Measurements from ENCODE around the gene MRPL33. TPM values are rescaled to one million over a fixed set of nuclear protein-coding genes. Genes with fewer than 3 reads are reported as not detected.

The MRPL33 gene
- polyA plus RNA-seq, 1 donor from 2014 or later = 406 TPM

DNA sequence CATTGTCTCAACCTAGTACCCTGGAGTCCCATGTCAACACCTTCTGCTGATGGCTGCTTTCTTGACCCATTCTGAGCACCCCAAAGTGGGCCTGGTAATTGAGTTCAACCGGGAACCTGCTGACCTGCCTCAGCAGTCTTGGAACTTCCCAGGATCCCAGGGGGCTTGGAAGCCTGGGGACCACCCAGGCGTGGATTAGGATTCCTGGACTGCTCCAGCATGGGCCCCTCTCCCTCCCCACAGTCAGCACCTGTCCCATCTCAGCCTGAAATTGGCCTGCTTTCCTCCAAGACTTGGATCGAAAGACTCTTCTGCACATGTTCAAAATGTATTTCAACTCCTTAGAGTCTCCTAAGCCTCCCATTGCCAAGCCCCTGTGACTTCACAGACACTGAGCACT is 15.4 kb upstream of the MRPL33 start:
- Histone ChIP-seq H2AFZ (ENCODE audit: low read depth, low read length) (no peak overlapping the region), H3K9ac (ENCODE audit: low read length) (no peak overlapping the region), H3K9me2 (ENCODE audit: insufficient read depth, low read length) (no peaks in the 10 kb centered on the region), H3K4me3 (ENCODE audit: low read length) (no peak overlapping the region), H3K79me2 (replicated peaks; ENCODE audit: insufficient read depth, low read length) (no peaks in the 10 kb centered on the region), H3K27me3 (ENCODE audit: insufficient read depth, low read depth, low read length) (no peaks in the 10 kb centered on the region), H3F3A (ENCODE audit: insufficient read depth, low read length, poor library complexity, severe bottlenecking) (no peaks in the 10 kb centered on the region), H3K4me2 (ENCODE audit: low read length) (no peak overlapping the region), H3K36me3 (ENCODE audit: insufficient read depth, low read length) (no peaks in the 10 kb centered on the region), H3K27ac (ENCODE audit: low read length) (no peak overlapping the region), H3K9me3 (ENCODE audit: low read length) (no peaks in the 10 kb centered on the region), H4K20me1 (ENCODE audit: insufficient read depth) (no peaks in the 10 kb centered on the region)
- no peak for TF ChIP-seq MXI1 (conservative IDR thresholded peaks at IDR 0.05; ENCODE audit: poor library complexity, severe bottlenecking)
- no peak for TF ChIP-seq TAF1 (IDR thresholded peaks at IDR 0.05; ENCODE audit: low read depth)
- TF ChIP-seq RAD21 (conservative IDR thresholded peaks at IDR 0.05) = no peak
- no peak for TF ChIP-seq SMC3 (conservative IDR thresholded peaks at IDR 0.05; ENCODE audit: poor library complexity)
- TF ChIP-seq, protein P1, sequence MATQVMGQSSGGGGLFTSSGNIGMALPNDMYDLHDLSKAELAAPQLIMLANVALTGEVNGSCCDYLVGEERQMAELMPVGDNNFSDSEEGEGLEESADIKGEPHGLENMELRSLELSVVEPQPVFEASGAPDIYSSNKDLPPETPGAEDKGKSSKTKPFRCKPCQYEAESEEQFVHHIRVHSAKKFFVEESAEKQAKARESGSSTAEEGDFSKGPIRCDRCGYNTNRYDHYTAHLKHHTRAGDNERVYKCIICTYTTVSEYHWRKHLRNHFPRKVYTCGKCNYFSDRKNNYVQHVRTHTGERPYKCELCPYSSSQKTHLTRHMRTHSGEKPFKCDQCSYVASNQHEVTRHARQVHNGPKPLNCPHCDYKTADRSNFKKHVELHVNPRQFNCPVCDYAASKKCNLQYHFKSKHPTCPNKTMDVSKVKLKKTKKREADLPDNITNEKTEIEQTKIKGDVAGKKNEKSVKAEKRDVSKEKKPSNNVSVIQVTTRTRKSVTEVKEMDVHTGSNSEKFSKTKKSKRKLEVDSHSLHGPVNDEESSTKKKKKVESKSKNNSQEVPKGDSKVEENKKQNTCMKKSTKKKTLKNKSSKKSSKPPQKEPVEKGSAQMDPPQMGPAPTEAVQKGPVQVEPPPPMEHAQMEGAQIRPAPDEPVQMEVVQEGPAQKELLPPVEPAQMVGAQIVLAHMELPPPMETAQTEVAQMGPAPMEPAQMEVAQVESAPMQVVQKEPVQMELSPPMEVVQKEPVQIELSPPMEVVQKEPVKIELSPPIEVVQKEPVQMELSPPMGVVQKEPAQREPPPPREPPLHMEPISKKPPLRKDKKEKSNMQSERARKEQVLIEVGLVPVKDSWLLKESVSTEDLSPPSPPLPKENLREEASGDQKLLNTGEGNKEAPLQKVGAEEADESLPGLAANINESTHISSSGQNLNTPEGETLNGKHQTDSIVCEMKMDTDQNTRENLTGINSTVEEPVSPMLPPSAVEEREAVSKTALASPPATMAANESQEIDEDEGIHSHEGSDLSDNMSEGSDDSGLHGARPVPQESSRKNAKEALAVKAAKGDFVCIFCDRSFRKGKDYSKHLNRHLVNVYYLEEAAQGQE (IDR thresholded peaks at IDR 0.05; ENCODE audit: borderline replicate concordance) = no peak
- TF ChIP-seq EP300 (conservative IDR thresholded peaks at IDR 0.05; ENCODE audit: poor library complexity, severe bottlenecking) = no peak
- TF ChIP-seq POLR2AphosphoS5 (IDR thresholded peaks at IDR 0.05) = no peak
- TF ChIP-seq EZH2 (IDR thresholded peaks at IDR 0.05; ENCODE audit: borderline replicate concordance, insufficient read depth, low read length, poor library complexity, severe bottlenecking) = no peak
- TF ChIP-seq CTCF (IDR thresholded peaks at IDR 0.05; ENCODE audit: poor library complexity, severe bottlenecking) = no peak

- H3K27me3 ChIP-seq (ENCODE audit: insufficient read depth, low read depth, low read length) = no peaks in the 10 kb centered on the region
- TF ChIP-seq POLR2AphosphoS5 (IDR thresholded peaks at IDR 0.05) (no peak), EZH2 (IDR thresholded peaks at IDR 0.05; ENCODE audit: borderline replicate concordance, insufficient read depth, low read length, poor library complexity, severe bottlenecking) (no peak), EP300 (conservative IDR thresholded peaks at IDR 0.05; ENCODE audit: poor library complexity, severe bottlenecking) (no peak), SMC3 (conservative IDR thresholded peaks at IDR 0.05; ENCODE audit: poor library complexity) (no peak), RAD21 (conservative IDR thresholded peaks at IDR 0.05) (no peak), TAF1 (IDR thresholded peaks at IDR 0.05; ENCODE audit: low read depth) (no peak), CTCF (IDR thresholded peaks at IDR 0.05; ENCODE audit: poor library complexity, severe bottlenecking) (no peak), MXI1 (conservative IDR thresholded peaks at IDR 0.05; ENCODE audit: poor library complexity, severe bottlenecking) (no peak)
- TF ChIP-seq, protein P1 (IDR thresholded peaks at IDR 0.05; ENCODE audit: borderline replicate concordance) = no peak
- H3K4me3 ChIP-seq (ENCODE audit: low read length) = no peak overlapping the region
- H3K79me2 ChIP-seq (replicated peaks; ENCODE audit: insufficient read depth, low read length) = no peaks in the 10 kb centered on the region
- no peaks in the 10 kb centered on the region for H3K36me3 ChIP-seq (ENCODE audit: insufficient read depth, low read length)
- H3F3A ChIP-seq (ENCODE audit: insufficient read depth, low read length, poor library complexity, severe bottlenecking) = no peaks in the 10 kb centered on the region
- H3K9ac ChIP-seq (ENCODE audit: low read length) = no peak overlapping the region
- H2AFZ ChIP-seq (ENCODE audit: low read depth, low read length) = no peak overlapping the region
- no peaks in the 10 kb centered on the region for H3K9me2 ChIP-seq (ENCODE audit: insufficient read depth, low read length)
- H3K9me3 ChIP-seq (ENCODE audit: low read length) = no peaks in the 10 kb centered on the region
- no peaks in the 10 kb centered on the region for H4K20me1 ChIP-seq (ENCODE audit: insufficient read depth)
- no peak overlapping the region for H3K4me2 ChIP-seq (ENCODE audit: low read length)
- no peak overlapping the region for H3K27ac ChIP-seq (ENCODE audit: low read length)
Measured at GRCh38 chr2:27756544-27757498, 14.7 kb upstream of the MRPL33 start.

Data from neural cell (in vitro differentiated cells).